Measurements from ENCODE around the gene MTMR11. TPM values are rescaled to one million over a fixed set of nuclear protein-coding genes. Genes with fewer than 3 reads are reported as not detected.
"Not testable (repeated sequence)": the region's sequence is repeated elsewhere in the genome, so short reads cannot be mapped to it uniquely, and the experiment has no call there.

MTMR11 gene
- total and polyA plus RNA-seq, 8 donors: 1.7 to 11.8 (median 4.4) TPM

- H3K36me3 ChIP-seq: peaks cover 0 to 43% (median 5%) of the 10 kb centered on the region in 3 donors
- no peak for DNase-seq
- no peak for FAIRE-seq
- H3K27me3 ChIP-seq: no peaks in the 10 kb centered on the region
- WGBS, 2 donors: 79 to 80% methylated on average over 6 of the region's 6 CpGs
- intact Hi-C loops (cut with DNase I): no loop called here
- H3K4me1 ChIP-seq: no peaks in the 10 kb centered on the region
- no peak for TF ChIP-seq CTCF (IDR thresholded peaks at IDR 0.05)
- no peaks in the 10 kb centered on the region for H3K9me3 ChIP-seq
- no peak overlapping the region for H3K4me3 ChIP-seq
- ATAC-seq: no peak
- H3K27ac ChIP-seq: no peak overlapping the region
Measured at GRCh38 chr1:149949911-149950310, 13.2 kb upstream of the MTMR11 start.

- intact Hi-C loops (cut with DNase I): no loop called here
- H3K36me3 ChIP-seq: peaks cover 0 to 54% (median 5%) of the 10 kb centered on the region in 3 donors
Measured at GRCh38 chr1:149945206-149945605, 8.5 kb upstream of the MTMR11 start.

GRCh38 chr1:149942885-149943284 is 6.2 kb upstream of the MTMR11 start:
- no peaks in the 10 kb centered on the region for H3K9me3 ChIP-seq
- DNase-seq: no peak
- H3K4me1 ChIP-seq: peaks cover under 1 to 25% (median 10%) of the 10 kb centered on the region in 3 donors
- peaks cover 0 to 35% (median 5%) of the 10 kb centered on the region in 3 donors for H3K36me3 ChIP-seq
- H3K4me3 ChIP-seq: no peak overlapping the region
- 54 to 55% methylated on average over 3 of the region's 3 CpGs for WGBS, 2 donors
- no peak for TF ChIP-seq CTCF (IDR thresholded peaks at IDR 0.05)
- intact Hi-C loops (cut with DNase I): no loop called here
- no peak for ATAC-seq
- FAIRE-seq: no peak
- no peak overlapping the region for H3K27ac ChIP-seq
- H3K27me3 ChIP-seq: no peaks in the 10 kb centered on the region

More at GRCh38 chr1:149945206-149945605, 8.5 kb upstream of the MTMR11 start:
- 93 to 96% methylated on average over 4 of the region's 4 CpGs for WGBS, 2 donors
- Histone ChIP-seq H3K27me3 (no peaks in the 10 kb centered on the region), H3K4me1 (peaks cover 0 to 13% (median 0%) of the 10 kb centered on the region in 3 donors), H3K27ac (no peak overlapping the region), H3K4me3 (no peak overlapping the region), H3K9me3 (no peaks in the 10 kb centered on the region)
- FAIRE-seq (no peak), DNase-seq (no peak), ATAC-seq (no peak)
- no peak for TF ChIP-seq CTCF (IDR thresholded peaks at IDR 0.05)

- no peak overlapping the region for H3K4me3 ChIP-seq
- H3K27ac ChIP-seq: peak overlapping the region in 1 of 4 donors; percentile 87
- no peaks in the 10 kb centered on the region for H3K27me3 ChIP-seq
- FAIRE-seq (no peak), ATAC-seq (no peak), DNase-seq (no peak)
- peaks cover 0 to 29% (median 2%) of the 10 kb centered on the region in 3 donors for H3K36me3 ChIP-seq
- no peaks in the 10 kb centered on the region for H3K9me3 ChIP-seq
- H3K4me1 ChIP-seq: peaks cover 6 to 31% (median 17%) of the 10 kb centered on the region in 3 donors
- 69 to 73% methylated on average over 5 of the region's 5 CpGs for WGBS, 2 donors
- no peak for TF ChIP-seq CTCF (IDR thresholded peaks at IDR 0.05)
- intact Hi-C loops (cut with DNase I): no loop called here
Measured at GRCh38 chr1:149942207-149942606, 5.5 kb upstream of the MTMR11 start.

- no peaks in the 10 kb centered on the region for H3K27me3 ChIP-seq
Measured at GRCh38 chr1:149940427-149940826, 3.7 kb upstream of the MTMR11 start.

GRCh38 chr1:149938668-149939003 is 2.0 kb upstream of the MTMR11 start:
- not testable (repeated sequence) for H3K9me3 ChIP-seq

More at GRCh38 chr1:149940427-149940826, 3.7 kb upstream of the MTMR11 start:
- DNase-seq (no peak), ATAC-seq (no peak), FAIRE-seq (no peak)
- H3K36me3 ChIP-seq: peaks cover 0 to 19% (median 0%) of the 10 kb centered on the region in 3 donors
- no peak overlapping the region for H3K4me3 ChIP-seq
- peak overlapping the region in 2 of 4 donors; percentile 87 to 93 for H3K27ac ChIP-seq
- 92 to 98% methylated on average over 3 of the region's 3 CpGs for WGBS, 2 donors
- peaks cover 6 to 36% (median 17%) of the 10 kb centered on the region in 3 donors for H3K4me1 ChIP-seq
- no peak for TF ChIP-seq CTCF (IDR thresholded peaks at IDR 0.05)
- intact Hi-C loops (cut with DNase I): no loop called here
- no peaks in the 10 kb centered on the region for H3K9me3 ChIP-seq

More at GRCh38 chr1:149938668-149939003, 2.0 kb upstream of the MTMR11 start:
- FAIRE-seq; H3K36me3 ChIP-seq; H3K27me3 ChIP-seq; DNase-seq; intact Hi-C loops (cut with DNase I): not testable (repeated sequence)
- peak overlapping the region in 2 of 4 donors; percentile 34 to 35 for H3K4me3 ChIP-seq
- peak overlapping the region; percentile 64 to 93 (median 80) for H3K27ac ChIP-seq
- peak in 3 of 4 donors; percentile 1 to 22 (median 9) for ATAC-seq
- 21 to 37% methylated on average over 12 to 13 of the region's 13 CpGs for WGBS, 2 donors
- peaks cover 6 to 36% (median 17%) of the 10 kb centered on the region in 3 donors for H3K4me1 ChIP-seq

Data from pancreas (tissue), 10 donors.